Measurements from ENCODE around the gene BRAP. TPM values are rescaled to one million over a fixed set of nuclear protein-coding genes. Genes with fewer than 3 reads are reported as not detected.
"Not testable (repeated sequence)": the region's sequence is repeated elsewhere in the genome, so short reads cannot be mapped to it uniquely, and the experiment has no call there.

The BRAP gene
- total RNA-seq, 1 donor from 2014 or later, result 16.7 TPM

GRCh38 chr12:111664961-111665865 lies 20.5 kb downstream of the BRAP start:
- Histone ChIP-seq H3K27me3 (ENCODE audit: low read depth) (no peaks in the 10 kb centered on the region), H3K9me3 (no peaks in the 10 kb centered on the region), H3K4me1 (no peaks in the 10 kb centered on the region), H3K27ac (no peak overlapping the region), H3K4me3 (no peak overlapping the region), H3K36me3 (peaks cover 97% of the 10 kb centered on the region)
- ATAC-seq (no peak), DNase-seq (no peak)
- intact Hi-C loops (cut with DNase I), result no loop called here
- TF ChIP-seq CTCF (IDR thresholded peaks at IDR 0.05), result no peak

- H3K36me3 ChIP-seq, result peaks cover 97% of the 10 kb centered on the region
- H3K4me3 ChIP-seq, result no peak overlapping the region
- H3K9me3 ChIP-seq, result no peaks in the 10 kb centered on the region
- no peak overlapping the region for H3K27ac ChIP-seq
- no peak for TF ChIP-seq CTCF (IDR thresholded peaks at IDR 0.05)
- intact Hi-C loops (cut with DNase I), result no loop called here
- DNase-seq (no peak), ATAC-seq (no peak)
- no peaks in the 10 kb centered on the region for H3K27me3 ChIP-seq (ENCODE audit: low read depth)
- H3K4me1 ChIP-seq, result no peaks in the 10 kb centered on the region
These were observed 21.3 kb downstream of the BRAP start for GRCh38 chr12:111664499-111664898.

- TF ChIP-seq CTCF (IDR thresholded peaks at IDR 0.05), result no peak
- no peak overlapping the region for H3K4me3 ChIP-seq
- no peak overlapping the region for H3K27ac ChIP-seq
- peaks cover 100% of the 10 kb centered on the region for H3K36me3 ChIP-seq
- no peaks in the 10 kb centered on the region for H3K27me3 ChIP-seq (ENCODE audit: low read depth)
- H3K4me1 ChIP-seq, result no peaks in the 10 kb centered on the region
- ATAC-seq, result no peak
- no peak for DNase-seq
- intact Hi-C loops (cut with DNase I), result no loop called here
- H3K9me3 ChIP-seq, result no peaks in the 10 kb centered on the region
These were observed 29.7 kb downstream of the BRAP start for GRCh38 chr12:111656016-111656415.

GRCh38 chr12:111655356-111655755 lies 30.4 kb downstream of the BRAP start:
- H3K4me1 ChIP-seq, result no peaks in the 10 kb centered on the region
- intact Hi-C loops (cut with DNase I), result no loop called here
- no peak for TF ChIP-seq CTCF (IDR thresholded peaks at IDR 0.05)
- no peaks in the 10 kb centered on the region for H3K27me3 ChIP-seq (ENCODE audit: low read depth)
- H3K4me3 ChIP-seq, result no peak overlapping the region
- no peak overlapping the region for H3K27ac ChIP-seq
- peaks cover 100% of the 10 kb centered on the region for H3K36me3 ChIP-seq
- DNase-seq (no peak), ATAC-seq (no peak)
- H3K9me3 ChIP-seq, result no peaks in the 10 kb centered on the region

GRCh38 chr12:111653596-111653995 lies 32.2 kb downstream of the BRAP start:
- ATAC-seq (no peak), DNase-seq (no peak)
- no peak for TF ChIP-seq CTCF (IDR thresholded peaks at IDR 0.05)
- no peaks in the 10 kb centered on the region for H3K9me3 ChIP-seq
- no peak overlapping the region for H3K4me3 ChIP-seq
- no peaks in the 10 kb centered on the region for H3K27me3 ChIP-seq (ENCODE audit: low read depth)
- no peaks in the 10 kb centered on the region for H3K4me1 ChIP-seq
- H3K36me3 ChIP-seq, result peaks cover 100% of the 10 kb centered on the region
- H3K27ac ChIP-seq, result no peak overlapping the region
- intact Hi-C loops (cut with DNase I), result no loop called here

GRCh38 chr12:111652530-111652929 lies 33.2 kb downstream of the BRAP start:
- H3K9me3 ChIP-seq; H3K4me1 ChIP-seq; intact Hi-C loops (cut with DNase I); H3K4me3 ChIP-seq; H3K27ac ChIP-seq; DNase-seq; H3K27me3 ChIP-seq (ENCODE audit: low read depth); ATAC-seq: not testable (repeated sequence)
- H3K36me3 ChIP-seq, result peaks cover 100% of the 10 kb centered on the region

All from lower lobe of right lung (tissue), 2 donors.